GM21576 (cell line): ENCODE measurements around the gene OR7C1.
"Not testable (repeated sequence)": the region's sequence is repeated elsewhere in the genome, so short reads cannot be mapped to it uniquely, and the experiment has no call there.

ENCODE experiments used
- ATAC-seq: cut with Tn5 transposase; IDR thresholded peaks from one replicate; pipeline ENCODE4 v1.9.1; 2021; ENCODE audit warnings: mild to moderate bottlenecking, moderate library complexity; ENCODE audit not compliant: unreplicated experiment

The OR7C1 gene

GRCh38 chr19:14768001-14768400, 67.0 kb downstream of the OR7C1 start:
- no peak for ATAC-seq

- no peak for ATAC-seq
These were observed 67.5 kb downstream of the OR7C1 start for GRCh38 chr19:14767466-14767971.

GRCh38 chr19:14765841-14766240, 69.1 kb downstream of the OR7C1 start:
- ATAC-seq, result not testable (repeated sequence)

DNA sequence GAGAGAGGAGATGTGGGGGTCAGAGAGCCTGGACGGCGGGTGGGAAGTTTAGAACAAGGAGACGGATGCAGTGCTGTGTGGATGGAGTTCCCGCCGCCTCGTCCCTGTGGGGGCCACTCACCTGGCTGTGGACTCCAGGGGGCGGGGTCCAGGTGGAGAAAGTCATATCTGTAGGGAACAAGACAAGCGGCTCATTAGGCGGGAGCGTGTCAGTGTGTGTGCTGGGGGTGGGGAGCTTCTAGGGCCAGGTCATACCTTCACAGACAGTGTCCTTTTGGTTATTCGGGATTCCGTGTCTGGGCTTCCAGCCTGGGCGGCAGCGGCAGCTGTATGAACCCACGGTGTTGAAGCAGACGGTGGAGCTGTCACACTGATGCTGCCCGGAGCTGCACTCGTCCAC, 69.6 kb downstream of the OR7C1 start:
- ATAC-seq, result not testable (repeated sequence)

DNA sequence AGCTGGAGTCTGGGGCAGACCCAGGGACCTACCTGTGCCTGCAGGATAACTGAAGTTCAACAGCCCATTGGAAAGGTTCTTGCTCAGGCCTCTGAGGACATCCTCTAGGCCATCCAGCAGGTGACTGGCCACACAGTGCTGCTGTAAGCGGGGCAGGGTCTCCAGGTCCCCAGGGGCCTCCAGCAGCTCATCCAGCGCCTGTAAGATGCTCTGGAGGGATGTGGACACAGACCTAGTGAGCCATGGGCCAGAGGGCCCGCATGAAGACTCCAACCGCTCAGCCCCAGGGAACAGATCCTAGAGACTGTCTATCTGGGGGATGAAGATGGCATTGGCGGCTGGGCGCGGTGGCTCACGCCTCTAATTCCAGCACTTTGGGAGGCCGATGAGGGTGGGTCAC, 70.6 kb downstream of the OR7C1 start:
- no peak for ATAC-seq

DNA sequence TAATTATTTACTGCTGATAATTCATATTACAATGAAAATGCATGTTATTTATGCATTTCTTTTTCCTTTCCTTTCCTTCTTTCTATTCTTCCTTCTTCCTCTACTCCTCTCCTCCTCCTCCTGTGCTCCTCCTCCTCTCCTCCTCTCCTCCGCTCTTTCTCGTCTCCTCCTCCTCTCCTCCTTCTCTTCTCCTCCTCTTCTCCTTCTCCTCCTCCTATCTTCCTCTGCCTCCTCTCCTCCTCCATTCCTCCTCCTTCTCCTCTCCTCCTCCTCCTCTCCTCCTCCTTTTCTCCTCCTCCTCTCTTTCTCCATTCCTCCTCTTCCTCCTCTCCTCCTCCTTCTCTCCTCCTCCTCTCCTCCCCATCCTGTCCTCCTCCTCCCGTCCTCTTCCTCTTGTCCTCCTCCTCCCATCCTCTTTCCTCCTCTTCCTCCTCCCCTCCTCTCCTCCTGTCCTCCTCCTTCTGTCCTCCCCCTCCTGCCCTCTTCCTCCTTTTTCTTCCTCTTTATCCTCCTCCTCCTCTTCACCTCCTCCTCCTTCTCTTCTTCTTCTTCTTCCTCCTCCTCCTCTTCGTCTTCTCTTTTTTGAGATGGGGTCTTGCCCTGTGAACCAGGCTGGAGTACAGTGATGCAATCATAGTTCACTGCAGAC, 71.4 kb downstream of the OR7C1 start:
- ATAC-seq, result no peak

DNA sequence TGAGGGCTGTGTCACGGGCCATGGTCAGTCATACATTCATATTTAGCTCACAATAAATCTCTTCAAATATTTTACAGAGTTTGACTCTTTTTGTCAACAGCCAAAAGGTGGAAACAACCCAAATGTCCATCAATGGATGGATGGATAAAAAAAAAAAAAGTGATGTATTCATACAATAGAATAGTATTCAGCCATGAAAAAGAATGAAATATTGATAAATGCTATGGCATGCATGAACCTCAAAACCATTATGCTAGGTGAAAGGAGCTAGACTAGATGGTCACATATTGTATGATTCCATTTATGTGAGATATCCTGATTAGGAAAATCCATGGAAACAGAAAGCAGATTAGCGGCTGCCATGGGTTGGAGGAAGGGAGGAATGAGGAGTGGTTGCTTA, 72.9 kb downstream of the OR7C1 start:
- ATAC-seq, result no peak

DNA sequence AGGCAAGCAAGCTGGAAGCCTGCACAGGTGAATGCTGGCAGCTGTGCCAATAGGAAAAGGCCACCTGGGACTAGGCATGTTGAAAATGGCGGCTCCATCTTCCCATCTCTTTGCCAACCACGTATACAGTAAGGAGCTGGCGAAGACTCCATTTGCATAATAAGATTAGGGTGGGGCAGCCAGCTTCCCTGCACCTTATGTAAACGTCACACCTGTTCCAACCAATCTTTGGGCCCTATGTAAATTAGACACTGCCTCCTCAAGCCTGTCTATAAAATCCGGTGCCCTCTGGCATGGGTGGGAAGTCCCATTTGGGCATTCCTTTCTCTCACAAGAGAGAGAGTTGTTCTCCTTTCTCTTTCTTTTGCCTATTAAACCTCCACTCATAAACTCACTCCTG, 73.4 kb downstream of the OR7C1 start:
- ATAC-seq, result no peak

GRCh38 chr19:14758816-14759215, 76.2 kb downstream of the OR7C1 start:
- ATAC-seq, result no peak

DNA sequence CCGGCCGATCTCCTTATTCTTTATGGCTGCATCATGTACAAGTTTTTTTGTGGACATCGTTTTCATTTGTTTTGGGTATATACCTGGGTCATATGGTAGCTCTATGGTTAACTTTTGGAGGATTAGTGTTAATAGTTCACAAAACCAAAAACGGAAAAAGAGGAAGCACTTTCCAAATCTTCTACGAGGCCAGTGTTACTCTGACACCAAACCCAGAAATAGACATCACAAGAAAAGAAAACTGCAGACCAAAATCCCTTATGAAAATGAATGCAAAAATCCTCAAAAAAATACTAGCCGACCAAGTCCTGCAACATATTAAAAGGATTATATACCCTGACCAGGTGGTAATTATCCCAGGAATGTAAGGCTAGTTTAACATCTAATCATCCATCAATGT, 86.4 kb downstream of the OR7C1 start:
- ATAC-seq, result no peak
